H1 (cell line): ENCODE measurements around the gene PCYT1A. TPM values are rescaled to one million over a fixed set of nuclear protein-coding genes. Genes with fewer than 3 reads are reported as not detected.

Source experiments
- CTCF ChIA-PET: fragments of 300-600 bp; sonication (Branson Sonifier 250); formaldehyde crosslinking; loops from one replicate; lab custom pipeline; 2021; ENCODE audit not compliant: partially characterized antibody; lab: Charles Lee
- POLR2A ChIA-PET: fragments of 300-600 bp; sonication (Branson Sonifier 250); formaldehyde crosslinking; loops from one replicate; lab custom pipeline; 2021; ENCODE audit warnings: inconsistent platforms; ENCODE audit not compliant: partially characterized antibody; lab: Charles Lee
- DNase-seq, 2 experiments: peaks; one replicate each; pipeline versions ENCODE4 v3.0.0 to v3.0.0-alpha.2; 2010 to 2022; ENCODE audit warnings: low spot score in 2 of 2, low read depth in 1 of 2, mixed read lengths in 1 of 2
- FAIRE-seq: peaks from 2 replicates; lab custom pipeline; 2011; peaks lifted over from hg19 to GRCh38; lab: Jason Lieb, UNC
- H2AFZ ChIP-seq: 2 replicates; pipeline ENCODE4 v1.8.1; 2012; ENCODE audit warnings: low read length, inconsistent platforms
- H2AK5ac ChIP-seq: 2 replicates; pipeline ENCODE4 v1.6.1; 2013; ENCODE audit warnings: low read depth, low read length
- H2BK120ac ChIP-seq: replicated peaks from 2 replicates; pipeline ENCODE3; 2013; ENCODE audit warnings: low read depth, low read length, inconsistent platforms
- H2BK12ac ChIP-seq: 2 replicates; pipeline ENCODE4 v1.6.1; 2013; ENCODE audit warnings: low read depth, low read length
- H2BK15ac ChIP-seq: 2 replicates; pipeline ENCODE4 v1.6.1; 2013; ENCODE audit warnings: low read length
- H2BK20ac ChIP-seq: 2 replicates; pipeline ENCODE4 v1.6.1; 2013; ENCODE audit warnings: low read length
- H2BK5ac ChIP-seq: 2 replicates; pipeline ENCODE4 v1.6.1; 2013; ENCODE audit warnings: low read depth, low read length
- H3K14ac ChIP-seq: 2 replicates; pipeline ENCODE4 v1.6.1; 2013; ENCODE audit warnings: inconsistent platforms; ENCODE audit not compliant: insufficient read length
- H3K18ac ChIP-seq: 2 replicates; pipeline ENCODE4 v1.6.1; 2013; ENCODE audit warnings: low read length; ENCODE audit errors: extremely low read depth
- H3K23ac ChIP-seq: 2 replicates; pipeline ENCODE4 v1.6.1; 2013; ENCODE audit warnings: inconsistent platforms; ENCODE audit not compliant: insufficient read length
- H3K23me2 ChIP-seq: 2 replicates; pipeline ENCODE4 v1.6.1; 2013; ENCODE audit warnings: low read depth, low read length
- H3K27ac ChIP-seq: 2 replicates; pipeline ENCODE4 v1.6.1; 2011; ENCODE audit warnings: low read depth, low read length, inconsistent platforms
- H3K27me3 ChIP-seq, 4 experiments: replicated peaks in 1 of 4; 1 replicate in 1 of 4; 2 replicates in 3 of 4; pipeline versions ENCODE4 v1.6.1 to v1.8.1; 2011 to 2013; ENCODE audit warnings: low read length in 3 of 4, mild to moderate bottlenecking in 3 of 4, inconsistent platforms in 2 of 4, mixed read lengths in 2 of 4, moderate library complexity in 1 of 4; ENCODE audit not compliant: control insufficient read depth in 3 of 4, insufficient read depth in 3 of 4; ENCODE audit errors: extremely low read depth in 1 of 4
- H3K36me3 ChIP-seq, 4 experiments: 2 replicates each; pipeline versions ENCODE4 v1.6.1 to v1.8.1; 2011 to 2013; ENCODE audit warnings: mild to moderate bottlenecking in 4 of 4, low read length in 3 of 4, moderate library complexity in 2 of 4, control low read depth in 1 of 4, inconsistent platforms in 1 of 4; ENCODE audit not compliant: insufficient read depth in 4 of 4, control insufficient read depth in 2 of 4
- H3K4ac ChIP-seq: replicated peaks from 2 replicates; pipeline ENCODE3; 2013; ENCODE audit warnings: low read length, low read depth, mixed read lengths, inconsistent platforms; ENCODE audit not compliant: insufficient read length
- H3K4me1 ChIP-seq, 4 experiments: replicated peaks in 1 of 4; 1 replicate in 1 of 4; 2 replicates in 3 of 4; pipeline versions ENCODE4 v1.6.1 to v1.8.1; 2011 to 2013; ENCODE audit warnings: low read length in 3 of 4, inconsistent platforms in 2 of 4, mixed read lengths in 1 of 4; ENCODE audit not compliant: insufficient read depth in 4 of 4, control insufficient read depth in 3 of 4
- H3K4me2 ChIP-seq, 2 experiments: 2 replicates each; pipeline versions ENCODE4 v1.6.1 to v1.8.1; 2011 to 2013; ENCODE audit warnings: low read depth in 2 of 2, low read length in 2 of 2, control low read depth in 1 of 2, inconsistent platforms in 1 of 2, mild to moderate bottlenecking in 1 of 2; ENCODE audit not compliant: insufficient read depth in 1 of 2
- H3K4me3 ChIP-seq, 4 experiments: fragments of 200-600, 300-600 bp in 1 of 4; sonication (generic), shearing (Covaris generic), sonication (Bioruptor Twin) in 1 of 4; 2 replicates each; pipeline versions ENCODE4 v1.5.1 to v1.8.1; 2011 to 2016; ENCODE audit warnings: low read length in 4 of 4, low read depth in 3 of 4, control low read depth in 2 of 4, inconsistent platforms in 2 of 4, mild to moderate bottlenecking in 2 of 4, mixed read lengths in 1 of 4, moderate library complexity in 1 of 4; ENCODE audit not compliant: insufficient read depth in 2 of 4; ENCODE audit errors: extremely low read depth in 1 of 4
- H3K56ac ChIP-seq: replicated peaks from 2 replicates; pipeline ENCODE3; 2013; ENCODE audit warnings: low read depth, mild to moderate bottlenecking, mixed read lengths, low read length, inconsistent platforms; ENCODE audit not compliant: insufficient read length
- H3K79me1 ChIP-seq: 2 replicates; pipeline ENCODE4 v1.6.1; 2013; ENCODE audit warnings: low read depth, low read length, control low read depth
- H3K79me2 ChIP-seq, 2 experiments: 2 replicates each; pipeline versions ENCODE4 v1.6.1 to v1.8.1; 2012 to 2013; ENCODE audit warnings: low read length in 2 of 2, mild to moderate bottlenecking in 2 of 2, inconsistent platforms in 1 of 2; ENCODE audit not compliant: insufficient read depth in 2 of 2, control insufficient read depth in 1 of 2
- H3K9ac ChIP-seq, 4 experiments: replicated peaks in 1 of 4; 1 replicate in 1 of 4; 2 replicates in 3 of 4; pipeline versions ENCODE4 v1.6.1 to v1.8.1; 2011 to 2013; ENCODE audit warnings: low read depth in 3 of 4, low read length in 3 of 4, control low read depth in 2 of 4, mild to moderate bottlenecking in 2 of 4, moderate library complexity in 2 of 4, inconsistent platforms in 1 of 4; ENCODE audit errors: extremely low read depth in 1 of 4
- H3K9me3 ChIP-seq, 2 experiments: 2 replicates each; pipeline versions ENCODE4 v1.6.1 to v1.8.1; 2012 to 2013; ENCODE audit warnings: mild to moderate bottlenecking in 2 of 2, moderate library complexity in 2 of 2, control low read depth in 1 of 2, inconsistent platforms in 1 of 2, low read depth in 1 of 2, low read length in 1 of 2, mixed read lengths in 1 of 2; ENCODE audit not compliant: insufficient read depth in 2 of 2
- H4K20me1 ChIP-seq, 2 experiments: replicated peaks in 1 of 2; 2 replicates each; pipeline versions ENCODE3 to v1.8.1; 2011 to 2013; ENCODE audit warnings: inconsistent platforms in 2 of 2, low read length in 2 of 2, mild to moderate bottlenecking in 1 of 2; ENCODE audit not compliant: insufficient read depth in 2 of 2, control insufficient read depth in 1 of 2
- H4K5ac ChIP-seq: 2 replicates; pipeline ENCODE4 v1.6.1; 2013; ENCODE audit warnings: low read length, low read depth, mixed read lengths, inconsistent platforms; ENCODE audit not compliant: insufficient read length
- H4K8ac ChIP-seq: 2 replicates; pipeline ENCODE4 v1.8.0; 2013; ENCODE audit warnings: mild to moderate bottlenecking, moderate library complexity, low read length, inconsistent platforms; ENCODE audit not compliant: insufficient read depth; ENCODE audit errors: extremely low read depth
- H4K91ac ChIP-seq: replicated peaks from 2 replicates; pipeline ENCODE3; 2013; ENCODE audit warnings: low read length, mixed read lengths, inconsistent platforms; ENCODE audit not compliant: insufficient read length
- ATF2 ChIP-seq: IDR thresholded peaks from 2 replicates; pipeline ENCODE4 v1.6.1; 2012; ENCODE audit warnings: low read length, inconsistent platforms
- CHD2 ChIP-seq: IDR thresholded peaks from 2 replicates; pipeline ENCODE4 v1.6.1; 2012; ENCODE audit warnings: low read length, improper control_type of control experiment
- CREB1 ChIP-seq: IDR thresholded peaks from 2 replicates; pipeline ENCODE4 v1.6.1; 2012; ENCODE audit warnings: inconsistent platforms
- CTBP2 ChIP-seq: IDR thresholded peaks from 2 replicates; pipeline ENCODE4 v1.7.0; 2011; ENCODE audit warnings: borderline replicate concordance, mild to moderate bottlenecking, moderate library complexity, mixed read lengths, low read length; ENCODE audit not compliant: insufficient read depth, insufficient read length
- JUND ChIP-seq: IDR thresholded peaks from 2 replicates; pipeline ENCODE4 v1.6.1; 2011; ENCODE audit warnings: mild to moderate bottlenecking, improper control_type of control experiment, low read length
- KDM4A ChIP-seq: IDR thresholded peaks from one replicate; pipeline ENCODE4 v1.7.1; 2012; ENCODE audit warnings: low read depth, mild to moderate bottlenecking, moderate library complexity, low read length, inconsistent platforms; ENCODE audit not compliant: severe bottlenecking
- RXRA ChIP-seq: IDR thresholded peaks from 2 replicates; pipeline ENCODE4 v1.6.1; 2011; ENCODE audit warnings: low read depth, mild to moderate bottlenecking, low read length, moderate library complexity; ENCODE audit not compliant: insufficient read depth
- SAP30 ChIP-seq: fragments of 300-600 bp; sonication (generic); IDR thresholded peaks from 2 replicates; pipeline ENCODE4 v1.7.1; 2012; ENCODE audit warnings: low read length, moderate library complexity, mild to moderate bottlenecking, inconsistent platforms; ENCODE audit not compliant: insufficient read depth, insufficient replicate concordance
- SP1 ChIP-seq: IDR thresholded peaks from 2 replicates; pipeline ENCODE4 v1.6.1; 2011; ENCODE audit warnings: low read depth, low read length
- YY1 ChIP-seq: IDR thresholded peaks from 2 replicates; pipeline ENCODE4 v1.6.1; 2011; ENCODE audit warnings: low read depth, mild to moderate bottlenecking, low read length
- WGBS, 2 experiments: shearing (Covaris generic) in 1 of 2; methylation state at CpG; one replicate each; pipeline versions ENCODE4 v1.1.6 to v1.1.7; 2013 to 2015; ENCODE audit warnings: low lambda C conversion rate in 2 of 2, mixed read lengths in 2 of 2, inconsistent platforms in 1 of 2, low coverage in 1 of 2, missing lambda C conversion rate in 1 of 2; ENCODE audit not compliant: insufficient replicate concordance in 2 of 2, insufficient coverage in 1 of 2, insufficient read length in 1 of 2; ENCODE audit errors: extremely low coverage in 1 of 2, missing lambda C conversion rate in 1 of 2; 5-methylcytosine and 5-hydroxymethylcytosine counted together
- polyA plus RNA-seq, 7 experiments: library from polyadenylated mRNA; depleted of rRNA in 3 of 7; stranded (reverse) in 5 of 7; unstranded in 2 of 7; fragments of >200 nt in 5 of 7; fragments of 200-250 nt in 2 of 7; gene quantifications; 1 replicate in 5 of 7; 2 replicates in 1 of 7; 4 replicates in 1 of 7; pipeline versions ENCODE4 v1.2.1 to v1.2.3, GENCODE V29; 2011 to 2013; ENCODE audit warnings: missing spikeins in 2 of 7, mixed read lengths in 2 of 7
- total RNA-seq: library from RNA; stranded (reverse); fragmentation: NEBNext Ultra II Directional; extraction: Animal tissue kit (Norgen Biotek cat#: 25700); gene quantifications from 2 replicates; pipeline ENCODE4 v1.2.1, GENCODE V29; 2021
- TF ChIP-seq, protein P1 (sequence below): IDR thresholded peaks from 2 replicates; pipeline ENCODE4 v1.6.1; 2011; ENCODE audit warnings: low read length, improper control_type of control experiment

Gene PCYT1A
- total and polyA plus RNA-seq, 2 of the 8 experiments (the other 6 are each of a cell fraction or from before 2014, with no cell fraction given): 19.9 to 31.8 TPM

GRCh38 chr3:196219970-196220311, 67.6 kb downstream of the PCYT1A start:
- Histone ChIP-seq H3K14ac (no peak overlapping the region), H4K91ac (no peak overlapping the region), H2AK5ac (no peak overlapping the region), H2BK12ac (no peak overlapping the region), H3K23ac (no peak overlapping the region), H3K23me2 (peaks cover 2% of the 10 kb centered on the region; the same call in 1 of the 2 replicates), H3K4me2 (no peak overlapping the region), H3K4me1 (peaks cover 0 to 18% (median 11%) of the 10 kb centered on the region in 4 experiments; a peak in 6 of 7 replicates), H3K79me1 (no peaks in the 10 kb centered on the region), H2AFZ (no peak overlapping the region), H3K79me2 (no peaks in the 10 kb centered on the region), H4K20me1 (no peaks in the 10 kb centered on the region), H3K9ac (no peak overlapping the region), H2BK5ac (no peak overlapping the region), H3K27me3 (no peaks in the 10 kb centered on the region), H3K4me3 (no peak overlapping the region), H3K27ac (no peak overlapping the region), H3K18ac (no peak overlapping the region), H2BK20ac (no peak overlapping the region), H4K8ac (no peak overlapping the region; the same call in 1 of the 2 replicates), H4K5ac (no peak overlapping the region), H3K4ac (no peak overlapping the region), H2BK15ac (no peak overlapping the region), H3K56ac (no peak overlapping the region), H3K36me3 (no peaks in the 10 kb centered on the region), H3K9me3 (no peaks in the 10 kb centered on the region), H2BK120ac (no peak overlapping the region)
- POLR2A ChIA-PET: interaction anchor here (1.1 kb wide), 1 partner anchor 9 kb away, joined by 4 read pairs; the partner anchor contains the start of gene ZDHHC19
- FAIRE-seq (no peak), DNase-seq (no peak)
- CTCF ChIA-PET: interaction anchor here (1.3 kb wide), 1 partner anchor 9 kb away, joined by 6 read pairs; no protein-coding TSS in a partner anchor
- 94% methylated on average over 19 of the region's 19 CpGs; no CpG with 5 or more reads in 1 of the 2 experiments for WGBS, 2 experiments
- TF ChIP-seq CTBP2 (no peak), JUND (no peak), RXRA (no peak), CREB1 (no peak), CHD2 (no peak), KDM4A (no peak), SAP30 (no peak), YY1 (no peak), ATF2 (no peak), SP1 (no peak)
- TF ChIP-seq, protein P1, sequence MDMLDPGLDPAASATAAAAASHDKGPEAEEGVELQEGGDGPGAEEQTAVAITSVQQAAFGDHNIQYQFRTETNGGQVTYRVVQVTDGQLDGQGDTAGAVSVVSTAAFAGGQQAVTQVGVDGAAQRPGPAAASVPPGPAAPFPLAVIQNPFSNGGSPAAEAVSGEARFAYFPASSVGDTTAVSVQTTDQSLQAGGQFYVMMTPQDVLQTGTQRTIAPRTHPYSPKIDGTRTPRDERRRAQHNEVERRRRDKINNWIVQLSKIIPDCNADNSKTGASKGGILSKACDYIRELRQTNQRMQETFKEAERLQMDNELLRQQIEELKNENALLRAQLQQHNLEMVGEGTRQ: no peak
